ENCODE measurements around the gene YARS1. TPM values are rescaled to one million over a fixed set of nuclear protein-coding genes. Genes with fewer than 3 reads are reported as not detected.

Gene YARS1
- total and polyA plus RNA-seq, 2 of the 13 experiments (the other 11 are each of a cell fraction or from before 2014, with no cell fraction given) = 50.1 to 113 TPM

- TF ChIP-seq ZNF318 (CRISPR knock-in tag; IDR thresholded peaks at IDR 0.05) = 0 out of 2 replicates have a peak, but pooled peaks have one; percentile 58
- TF ChIP-seq MTERF4 (CRISPR knock-in tag; IDR thresholded peaks at IDR 0.05) = no peak
- peak; percentile 22 for TF ChIP-seq AGO2 (optimal IDR thresholded peaks at IDR 0.05; ENCODE audit: low read depth, low read length)
- no peak for TF ChIP-seq KLF9 (CRISPR knock-in tag; IDR thresholded peaks at IDR 0.05; ENCODE audit: low read depth)
- TF ChIP-seq CBFB (CRISPR knock-in tag; IDR thresholded peaks at IDR 0.05) = 0 out of 2 replicates have a peak, but pooled peaks have one; percentile 19
- TF ChIP-seq KDM5A (IDR thresholded peaks at IDR 0.05; ENCODE audit: borderline replicate concordance, low read length) = no peak
- no peak for TF ChIP-seq KMT2B (CRISPR knock-in tag; IDR thresholded peaks at IDR 0.05)
- TF ChIP-seq POLR2A (IDR thresholded peaks at IDR 0.05; ENCODE audit: insufficient read depth in 1 of 2, low read depth in 2 of 2, low read length in 2 of 2) = peak; percentile 38 to 51; a peak in 2 of 4 replicates
- no peak for TF ChIP-seq TRAFD1 (CRISPR knock-in tag; IDR thresholded peaks at IDR 0.05; ENCODE audit: borderline replicate concordance)
- TF ChIP-seq ZNF260 (CRISPR knock-in tag; IDR thresholded peaks at IDR 0.05; ENCODE audit: borderline replicate concordance, low read depth) = no peak
- no peak for TF ChIP-seq ZBTB1 (CRISPR knock-in tag; IDR thresholded peaks at IDR 0.05; ENCODE audit: borderline replicate concordance)
- peak; percentile 25 for TF ChIP-seq ZEB1 (IDR thresholded peaks at IDR 0.05; ENCODE audit: insufficient replicate concordance, low read depth)
- peak; percentile 50; the same call in 1 of the 2 replicates for TF ChIP-seq HNF1B (CRISPR knock-in tag; IDR thresholded peaks at IDR 0.05)
- no peak for TF ChIP-seq ZMYM3 (CRISPR knock-in tag; IDR thresholded peaks at IDR 0.05)
- no peak for TF ChIP-seq ZFP37 (CRISPR knock-in tag; IDR thresholded peaks at IDR 0.05; ENCODE audit: borderline replicate concordance)
Measured at GRCh38 chr1:32742199-32742947, 74.8 kb downstream of the YARS1 start (continued).

All from HepG2 (cell line).